Measurements from ENCODE around the gene PIGU. TPM values are rescaled to one million over a fixed set of nuclear protein-coding genes. Genes with fewer than 3 reads are reported as not detected.
"Not testable (repeated sequence)": the region's sequence is repeated elsewhere in the genome, so short reads cannot be mapped to it uniquely, and the experiment has no call there.

The PIGU gene
- total and polyA plus RNA-seq, 5 donors from 2014 or later: 9.7 to 44.6 (median 35.5) TPM

GRCh38 chr20:34689486-34689885 is 12.6 kb upstream of the PIGU start:
- H3K27ac ChIP-seq (ENCODE audit: insufficient read depth, low read length, poor library complexity, severe bottlenecking): no peak overlapping the region

DNA sequence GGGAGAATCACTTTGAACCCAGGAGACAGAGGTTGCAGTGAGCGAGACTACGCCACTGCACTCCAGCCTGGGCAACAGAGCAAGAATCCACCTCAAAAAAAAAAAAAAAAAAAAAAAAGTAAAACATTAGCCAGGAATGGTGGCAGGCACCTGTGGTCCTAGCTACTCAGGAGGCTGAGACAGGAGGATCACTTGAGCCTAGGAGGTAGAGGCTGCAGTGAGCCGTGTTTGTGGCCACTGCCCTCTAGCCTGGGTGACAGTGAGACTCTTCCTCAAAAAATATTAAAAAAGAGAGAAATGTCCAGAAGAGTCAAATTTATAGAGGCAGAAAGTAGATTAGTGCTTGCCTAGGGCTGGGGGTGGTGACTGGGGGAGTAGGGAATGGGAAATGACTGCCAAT is 6.8 kb upstream of the PIGU start:
- no peaks in the 10 kb centered on the region for H3K9me3 ChIP-seq (ENCODE audit: control insufficient read depth in 2 of 2, low read length in 2 of 2)
- no peak overlapping the region for H3K27ac Mint-ChIP-seq
- no peak for ATAC-seq (ENCODE audit: low read depth in 2 of 2)
- no peak overlapping the region for H3K4me3 ChIP-seq (ENCODE audit: low read depth, low read length)
- no peaks in the 10 kb centered on the region for H3K36me3 ChIP-seq (ENCODE audit: control insufficient read depth, insufficient read depth, low read length)
- peaks cover 4% of the 10 kb centered on the region for H3K27me3 Mint-ChIP-seq
- peaks cover 0 to 6% (median 0%) of the 10 kb centered on the region in 4 donors for H3K4me1 Mint-ChIP-seq
- no peak overlapping the region for H3K27ac ChIP-seq (ENCODE audit: insufficient read depth, low read length, poor library complexity, severe bottlenecking)
- no peaks in the 10 kb centered on the region for H3K36me3 Mint-ChIP-seq
- no peak overlapping the region for H3K4me3 Mint-ChIP-seq
- H3K4me1 ChIP-seq (ENCODE audit: control insufficient read depth, insufficient read depth, low read length, poor library complexity, severe bottlenecking): no peaks in the 10 kb centered on the region
- no peak for DNase-seq
- no peaks in the 10 kb centered on the region for H3K9me3 Mint-ChIP-seq
- H3K27me3 ChIP-seq (ENCODE audit: control insufficient read depth, insufficient read depth, low read length): no peaks in the 10 kb centered on the region

More at GRCh38 chr20:34689486-34689885, 12.6 kb upstream of the PIGU start:
- no peaks in the 10 kb centered on the region for H3K9me3 ChIP-seq (ENCODE audit: control insufficient read depth in 2 of 2, low read length in 2 of 2)
- H3K4me3 ChIP-seq (ENCODE audit: low read depth, low read length): no peak overlapping the region
- no peak overlapping the region for H3K27ac Mint-ChIP-seq
- no peaks in the 10 kb centered on the region for H3K27me3 ChIP-seq (ENCODE audit: control insufficient read depth, insufficient read depth, low read length)
- H3K4me1 Mint-ChIP-seq: no peaks in the 10 kb centered on the region
- ATAC-seq (ENCODE audit: low read depth in 2 of 2): no peak
- no peak for DNase-seq
- H3K4me3 Mint-ChIP-seq: no peak overlapping the region
- no peaks in the 10 kb centered on the region for H3K9me3 Mint-ChIP-seq
- no peaks in the 10 kb centered on the region for H3K4me1 ChIP-seq (ENCODE audit: control insufficient read depth, insufficient read depth, low read length, poor library complexity, severe bottlenecking)
- peaks cover 15% of the 10 kb centered on the region for H3K27me3 Mint-ChIP-seq
- no peaks in the 10 kb centered on the region for H3K36me3 Mint-ChIP-seq
- no peaks in the 10 kb centered on the region for H3K36me3 ChIP-seq (ENCODE audit: control insufficient read depth, insufficient read depth, low read length)

DNA sequence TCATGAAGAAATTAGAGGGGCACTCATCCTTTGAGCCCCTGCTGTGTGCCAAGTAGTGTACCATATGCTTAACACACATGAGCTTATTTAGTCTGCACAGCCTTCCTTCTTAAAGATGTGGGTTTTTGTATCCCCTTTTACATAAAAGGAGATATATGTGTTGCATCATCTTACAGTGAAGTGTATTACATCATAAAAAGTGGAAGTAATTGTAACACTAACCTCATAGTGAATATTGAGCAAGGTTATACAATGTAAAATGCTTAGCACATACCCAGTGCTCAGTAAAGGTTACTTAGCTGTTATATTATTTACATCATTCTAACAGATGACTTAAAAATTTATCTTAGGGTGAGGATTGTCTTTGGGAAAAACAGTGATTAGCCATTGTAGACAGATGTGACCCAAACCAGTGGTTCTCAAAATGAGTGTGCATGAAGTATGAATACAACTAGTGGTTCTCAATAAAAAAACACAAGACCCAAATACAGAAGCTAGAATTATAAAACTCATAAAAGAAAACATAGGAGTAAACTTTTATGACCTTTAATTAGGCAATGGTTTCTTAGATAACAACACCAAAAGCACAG is 3.8 kb upstream of the PIGU start:
- Histone ChIP-seq H3K9me3 (ENCODE audit: control insufficient read depth in 2 of 2, low read length in 2 of 2) (no peaks in the 10 kb centered on the region), H3K27me3 (ENCODE audit: control insufficient read depth, insufficient read depth, low read length) (no peaks in the 10 kb centered on the region), H3K36me3 (ENCODE audit: control insufficient read depth, insufficient read depth, low read length) (no peaks in the 10 kb centered on the region), H3K4me1 (ENCODE audit: control insufficient read depth, insufficient read depth, low read length, poor library complexity, severe bottlenecking) (peaks cover 12% of the 10 kb centered on the region), H3K4me3 (ENCODE audit: low read depth, low read length) (no peak overlapping the region), H3K27ac (ENCODE audit: insufficient read depth, low read length, poor library complexity, severe bottlenecking) (no peak overlapping the region)
- Mint-ChIP-seq H3K4me3 (peak overlapping the region in 3 of 4 donors; percentile 44 to 85 (median 52)), H3K9me3 (no peaks in the 10 kb centered on the region), H3K36me3 (no peaks in the 10 kb centered on the region), H3K27ac (peak overlapping the region in 1 of 3 donors; percentile 56), H3K4me1 (peaks cover 4 to 16% (median 10%) of the 10 kb centered on the region in 4 donors), H3K27me3 (peaks cover 4% of the 10 kb centered on the region)
- ATAC-seq (ENCODE audit: low read depth in 2 of 2): no peak
- DNase-seq: no peak

DNA sequence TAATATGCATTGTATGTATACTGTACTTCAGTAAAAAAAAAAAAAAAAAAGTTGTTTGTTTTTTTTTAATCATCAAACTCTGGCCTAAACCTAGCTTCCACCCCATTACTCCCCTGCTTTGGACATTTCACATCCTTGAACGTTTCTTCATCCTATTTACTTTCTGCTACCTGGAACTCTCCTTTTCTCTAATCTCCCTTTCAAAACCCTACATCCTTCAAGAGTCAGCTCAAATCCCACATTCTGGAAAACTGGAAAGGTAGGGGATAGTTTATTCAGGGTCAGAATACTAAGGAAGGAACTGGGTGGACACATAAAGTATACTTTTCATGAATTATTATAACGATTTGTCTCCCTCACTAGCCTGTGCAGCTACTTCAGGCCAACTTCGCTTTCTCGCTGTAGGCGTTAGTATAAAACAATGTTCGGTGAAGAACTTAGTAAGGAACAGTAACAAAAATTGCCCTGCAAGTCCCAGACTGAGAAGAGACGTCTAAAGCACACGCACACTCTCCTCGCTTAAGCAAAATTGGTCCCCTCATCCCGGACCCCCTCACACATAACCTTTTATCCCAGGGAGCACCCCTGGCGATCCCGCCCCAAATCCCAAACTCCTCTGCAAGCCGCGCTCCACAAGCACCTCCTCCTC is 775 bp downstream of the PIGU start:
- no peaks in the 10 kb centered on the region for H3K9me3 Mint-ChIP-seq

DNA sequence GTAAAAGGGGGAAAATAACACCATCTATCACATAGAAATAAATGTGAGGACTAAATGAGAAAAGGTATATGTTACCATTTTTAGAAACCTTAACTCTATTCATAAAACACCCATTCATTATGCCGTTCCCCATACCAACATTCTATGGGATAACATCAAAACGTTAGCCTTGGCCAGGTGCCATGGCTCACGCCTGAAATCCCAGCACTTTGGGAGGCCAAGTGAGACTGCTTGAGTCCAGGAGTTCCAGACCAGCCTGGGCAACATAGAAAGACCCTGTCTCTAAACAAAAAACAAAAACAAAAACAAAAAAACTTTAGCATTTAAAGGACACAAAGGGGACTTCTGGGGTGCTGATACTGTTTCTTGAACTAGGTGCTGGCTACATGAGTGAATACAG is 1.3 kb downstream of the PIGU start:
- peak overlapping the region in 2 of 3 donors; percentile 7 to 56 for H3K27ac Mint-ChIP-seq
- H3K4me1 Mint-ChIP-seq: peaks cover 2 to 28% (median 17%) of the 10 kb centered on the region in 4 donors
- ATAC-seq (ENCODE audit: low read depth in 2 of 2) (no peak), DNase-seq (no peak)
- Histone ChIP-seq H3K4me3 (ENCODE audit: low read depth, low read length) (peak overlapping the region; percentile 83), H3K36me3 (ENCODE audit: control insufficient read depth, insufficient read depth, low read length) (no peaks in the 10 kb centered on the region), H3K4me1 (ENCODE audit: control insufficient read depth, insufficient read depth, low read length, poor library complexity, severe bottlenecking) (peaks cover 12% of the 10 kb centered on the region), H3K27me3 (ENCODE audit: control insufficient read depth, insufficient read depth, low read length) (no peaks in the 10 kb centered on the region), H3K9me3 (ENCODE audit: control insufficient read depth in 2 of 2, low read length in 2 of 2) (no peaks in the 10 kb centered on the region), H3K27ac (ENCODE audit: insufficient read depth, low read length, poor library complexity, severe bottlenecking) (peak overlapping the region; percentile 85)
- peaks cover 7% of the 10 kb centered on the region for H3K36me3 Mint-ChIP-seq
- H3K9me3 Mint-ChIP-seq: no peaks in the 10 kb centered on the region
- H3K4me3 Mint-ChIP-seq: peak overlapping the region in 3 of 4 donors; percentile 47 to 97 (median 96)
- no peaks in the 10 kb centered on the region for H3K27me3 Mint-ChIP-seq

More for the DNA sequence above, 775 bp downstream of the PIGU start:
- Histone ChIP-seq H3K36me3 (ENCODE audit: control insufficient read depth, insufficient read depth, low read length) (no peaks in the 10 kb centered on the region), H3K27ac (ENCODE audit: insufficient read depth, low read length, poor library complexity, severe bottlenecking) (peak overlapping the region; percentile 85), H3K4me3 (ENCODE audit: low read depth, low read length) (peak overlapping the region; percentile 83), H3K27me3 (ENCODE audit: control insufficient read depth, insufficient read depth, low read length) (no peaks in the 10 kb centered on the region), H3K4me1 (ENCODE audit: control insufficient read depth, insufficient read depth, low read length, poor library complexity, severe bottlenecking) (peaks cover 12% of the 10 kb centered on the region), H3K9me3 (ENCODE audit: control insufficient read depth in 2 of 2, low read length in 2 of 2) (no peaks in the 10 kb centered on the region)
- H3K27ac Mint-ChIP-seq: peak overlapping the region; percentile 91 to 98 (median 95)
- ATAC-seq (ENCODE audit: low read depth in 2 of 2) (no peak), DNase-seq (peak in 1 of 3 donors; percentile 9)
- H3K36me3 Mint-ChIP-seq: peaks cover 7% of the 10 kb centered on the region
- H3K27me3 Mint-ChIP-seq: no peaks in the 10 kb centered on the region
- H3K4me1 Mint-ChIP-seq: peaks cover 6 to 28% (median 17%) of the 10 kb centered on the region in 4 donors
- H3K4me3 Mint-ChIP-seq: peak overlapping the region; percentile 96 to 98 (median 97)

GRCh38 chr20:34673412-34673811 is 3.5 kb downstream of the PIGU start:
- H3K9me3 ChIP-seq (ENCODE audit: control insufficient read depth in 2 of 2, low read length in 2 of 2): no peaks in the 10 kb centered on the region
- no peak for ATAC-seq (ENCODE audit: low read depth in 2 of 2)

DNA sequence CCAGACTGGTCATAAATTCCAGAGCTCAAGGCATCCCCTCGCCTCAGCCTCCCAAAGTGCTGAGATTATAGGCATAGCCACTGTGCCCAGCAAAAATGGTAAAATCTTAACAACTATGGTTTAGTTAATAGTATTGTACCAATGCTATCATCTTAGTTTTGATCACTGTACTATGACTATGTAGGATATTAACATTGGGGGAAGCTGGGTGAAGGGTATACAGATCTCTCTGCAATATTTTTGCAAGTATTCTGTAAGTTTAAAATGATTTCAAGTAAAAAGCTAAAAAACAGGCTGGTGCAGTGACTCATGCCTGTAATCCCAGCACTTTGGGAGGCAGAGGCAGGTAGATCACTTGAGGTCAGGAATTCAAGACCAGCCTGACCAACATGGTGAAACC is 7.8 kb downstream of the PIGU start:
- Histone ChIP-seq H3K27me3 (ENCODE audit: control insufficient read depth, insufficient read depth, low read length) (no peaks in the 10 kb centered on the region), H3K4me3 (ENCODE audit: low read depth, low read length) (no peak overlapping the region), H3K9me3 (ENCODE audit: control insufficient read depth in 2 of 2, low read length in 2 of 2) (no peaks in the 10 kb centered on the region), H3K36me3 (ENCODE audit: control insufficient read depth, insufficient read depth, low read length) (no peaks in the 10 kb centered on the region), H3K27ac (ENCODE audit: insufficient read depth, low read length, poor library complexity, severe bottlenecking) (no peak overlapping the region), H3K4me1 (ENCODE audit: control insufficient read depth, insufficient read depth, low read length, poor library complexity, severe bottlenecking) (no peaks in the 10 kb centered on the region)
- no peak for DNase-seq
- no peak overlapping the region for H3K27ac Mint-ChIP-seq
- peaks cover 4 to 10% (median 5%) of the 10 kb centered on the region in 4 donors for H3K4me1 Mint-ChIP-seq
- H3K27me3 Mint-ChIP-seq: no peaks in the 10 kb centered on the region
- ATAC-seq (ENCODE audit: low read depth in 2 of 2): no peak
- H3K9me3 Mint-ChIP-seq: no peaks in the 10 kb centered on the region
- peaks cover 8% of the 10 kb centered on the region for H3K36me3 Mint-ChIP-seq
- H3K4me3 Mint-ChIP-seq: no peak overlapping the region

More at GRCh38 chr20:34673412-34673811, 3.5 kb downstream of the PIGU start:
- no peaks in the 10 kb centered on the region for H3K9me3 Mint-ChIP-seq
- no peak overlapping the region for H3K4me3 ChIP-seq (ENCODE audit: low read depth, low read length)
- H3K36me3 Mint-ChIP-seq: peaks cover 11% of the 10 kb centered on the region
- H3K27ac Mint-ChIP-seq: no peak overlapping the region
- H3K4me1 ChIP-seq (ENCODE audit: control insufficient read depth, insufficient read depth, low read length, poor library complexity, severe bottlenecking): peaks cover 12% of the 10 kb centered on the region
- no peaks in the 10 kb centered on the region for H3K36me3 ChIP-seq (ENCODE audit: control insufficient read depth, insufficient read depth, low read length)
- no peak for DNase-seq
- peaks cover 4 to 28% (median 21%) of the 10 kb centered on the region in 4 donors for H3K4me1 Mint-ChIP-seq
- H3K27ac ChIP-seq (ENCODE audit: insufficient read depth, low read length, poor library complexity, severe bottlenecking): no peak overlapping the region
- H3K27me3 ChIP-seq (ENCODE audit: control insufficient read depth, insufficient read depth, low read length): no peaks in the 10 kb centered on the region
- H3K4me3 Mint-ChIP-seq: peak overlapping the region in 1 of 4 donors; percentile 52
- H3K27me3 Mint-ChIP-seq: no peaks in the 10 kb centered on the region

DNA sequence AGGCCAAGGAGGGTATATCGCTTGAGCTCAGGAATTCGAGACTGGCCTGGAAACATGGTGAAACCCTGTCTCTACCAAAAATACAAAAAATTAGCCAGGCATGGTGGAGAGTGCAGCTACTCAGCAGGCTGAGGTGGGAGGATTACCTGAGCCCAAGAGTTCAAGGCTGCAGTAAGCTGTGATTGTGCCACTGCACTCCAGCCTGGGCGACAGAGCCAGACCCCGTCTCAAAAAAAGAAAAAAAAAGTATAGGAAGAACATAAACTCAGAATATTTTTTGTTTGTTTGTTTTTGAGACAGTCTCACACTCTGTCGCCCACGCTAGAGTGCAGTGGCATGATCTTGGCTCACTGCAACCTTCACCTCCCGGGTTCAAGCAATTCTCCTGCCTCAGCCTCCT is 12.1 kb downstream of the PIGU start:
- DNase-seq; ATAC-seq (ENCODE audit: low read depth in 2 of 2); H3K27ac ChIP-seq (ENCODE audit: insufficient read depth, low read length, poor library complexity, severe bottlenecking); H3K9me3 Mint-ChIP-seq; H3K4me3 ChIP-seq (ENCODE audit: low read depth, low read length); H3K27me3 ChIP-seq (ENCODE audit: control insufficient read depth, insufficient read depth, low read length); H3K4me3 Mint-ChIP-seq; H3K27me3 Mint-ChIP-seq; H3K36me3 Mint-ChIP-seq; H3K36me3 ChIP-seq (ENCODE audit: control insufficient read depth, insufficient read depth, low read length); H3K9me3 ChIP-seq (ENCODE audit: control insufficient read depth in 2 of 2, low read length in 2 of 2); H3K4me1 ChIP-seq (ENCODE audit: control insufficient read depth, insufficient read depth, low read length, poor library complexity, severe bottlenecking); H3K27ac Mint-ChIP-seq: not testable (repeated sequence)
- peaks cover 3 to 22% (median 17%) of the 10 kb centered on the region in 4 donors for H3K4me1 Mint-ChIP-seq
